ENCODE measurements around the gene HELT. TPM values are rescaled to one million over a fixed set of nuclear protein-coding genes. Genes with fewer than 3 reads are reported as not detected.

HELT gene
- total and polyA plus RNA-seq, 4 donors, result not detected

DNA sequence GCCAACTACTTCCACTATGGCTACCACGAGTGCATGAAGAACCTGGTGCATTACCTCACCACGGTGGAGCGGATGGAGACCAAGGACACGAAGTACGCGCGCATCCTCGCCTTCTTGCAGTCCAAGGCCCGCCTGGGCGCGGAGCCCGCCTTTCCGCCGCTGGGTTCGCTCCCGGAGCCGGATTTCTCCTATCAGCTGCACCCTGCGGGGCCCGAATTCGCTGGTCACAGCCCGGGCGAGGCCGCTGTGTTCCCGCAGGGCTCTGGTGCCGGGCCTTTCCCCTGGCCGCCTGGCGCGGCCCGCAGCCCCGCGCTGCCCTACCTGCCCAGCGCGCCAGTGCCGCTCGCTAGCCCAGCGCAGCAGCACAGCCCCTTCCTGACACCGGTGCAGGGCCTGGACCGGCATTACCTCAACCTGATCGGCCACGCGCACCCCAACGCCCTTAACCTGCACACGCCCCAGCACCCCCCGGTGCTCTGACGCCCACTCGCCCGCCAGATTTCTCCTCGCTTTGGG lies 2.1 kb downstream of the HELT start:
- TF ChIP-seq ATF3 (IDR thresholded peaks at IDR 0.05) (no peak), SP1 (IDR thresholded peaks at IDR 0.05) (no peak), NR2F2 (IDR thresholded peaks at IDR 0.05) (no peak), YY1 (IDR thresholded peaks at IDR 0.05) (no peak), RAD21 (IDR thresholded peaks at IDR 0.05) (no peak), EGR1 (IDR thresholded peaks at IDR 0.05; ENCODE audit: low read depth in 2 of 2) (no peak), FOXA1 (IDR thresholded peaks at IDR 0.05) (no peak), FOXA2 (IDR thresholded peaks at IDR 0.05) (no peak)
- WGBS, result 4% methylated on average over 48 of the region's 48 CpGs
- no peak overlapping the region for H3K4me3 ChIP-seq (ENCODE audit: low read depth in 1 of 3, low read length in 3 of 3)
- peaks cover 6 to 52% (median 34%) of the 10 kb centered on the region in 4 donors for H3K4me1 ChIP-seq (ENCODE audit: control insufficient read depth in 4 of 4, insufficient read depth in 4 of 4, low read length in 3 of 4)
- DNase-seq (ENCODE audit: low spot score), result no peak
- H3K9me3 ChIP-seq (ENCODE audit: control insufficient read depth in 4 of 4, low read length in 3 of 4), result no peaks in the 10 kb centered on the region
- no peak overlapping the region for H3K9ac ChIP-seq (ENCODE audit: low read depth in 1 of 2, low read length in 2 of 2)
- no peaks in the 10 kb centered on the region for H3K36me3 ChIP-seq (ENCODE audit: control insufficient read depth in 4 of 4, insufficient read depth in 3 of 4, low read depth in 1 of 4, low read length in 3 of 4)
- H3K27ac ChIP-seq (ENCODE audit: low read depth in 1 of 2, low read length in 2 of 2), result no peak overlapping the region
- H3K27me3 ChIP-seq (ENCODE audit: control insufficient read depth in 4 of 4, insufficient read depth in 4 of 4, low read length in 3 of 4), result peaks cover 2 to 35% (median 11%) of the 10 kb centered on the region in 4 donors

DNA sequence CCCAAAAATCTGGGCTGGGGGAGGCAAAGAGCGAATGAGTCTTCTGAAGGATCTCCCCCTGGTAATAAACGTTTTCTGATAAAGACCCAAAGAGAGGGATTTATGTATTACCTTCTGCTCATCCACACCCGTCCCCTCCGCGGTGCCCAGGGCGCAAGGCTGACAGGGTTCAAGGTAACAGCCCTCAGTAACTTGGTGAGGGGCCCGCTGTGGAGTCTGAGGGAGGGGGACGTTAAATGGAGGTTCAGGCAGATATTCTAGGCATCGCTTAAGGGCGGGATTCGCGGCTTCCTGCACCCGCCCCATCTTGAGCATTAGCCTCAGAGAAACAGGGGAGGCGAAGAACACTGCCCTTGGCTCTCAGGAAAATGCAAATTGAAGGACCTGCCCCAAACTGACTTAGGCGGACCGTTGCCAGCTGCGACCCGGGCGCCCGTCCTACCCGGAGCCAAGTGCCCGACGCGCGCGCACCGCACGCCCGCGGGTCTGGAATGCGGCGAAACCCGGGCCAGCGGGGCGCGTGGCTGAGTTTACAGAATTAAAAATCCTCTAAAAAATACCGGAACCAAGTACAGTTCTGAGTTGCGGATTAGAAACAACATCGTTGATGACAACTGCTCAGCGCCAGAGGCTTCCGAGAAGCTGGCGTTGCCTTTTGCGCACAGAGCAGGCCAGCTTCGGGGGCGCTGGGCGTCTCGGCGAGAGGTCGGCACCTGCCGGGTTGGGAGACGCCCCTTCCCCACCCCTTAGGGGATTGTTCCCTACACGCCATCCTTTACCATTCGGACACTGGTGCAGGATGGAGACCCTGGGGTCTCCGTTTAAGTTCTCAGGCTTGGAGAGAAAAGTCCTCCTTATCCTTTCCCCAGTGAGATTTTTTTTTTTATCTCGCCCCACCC lies 2.8 kb downstream of the HELT start:
- WGBS, result 4% methylated on average over 55 of the region's 55 CpGs
- no peaks in the 10 kb centered on the region for H3K9me3 ChIP-seq (ENCODE audit: control insufficient read depth in 4 of 4, low read length in 3 of 4)
- no peak overlapping the region for H3K9ac ChIP-seq (ENCODE audit: low read depth in 1 of 2, low read length in 2 of 2)
- no peak for DNase-seq (ENCODE audit: low spot score)
- no peak for TF ChIP-seq SP1 (IDR thresholded peaks at IDR 0.05)
- no peak for TF ChIP-seq FOXA2 (IDR thresholded peaks at IDR 0.05)
- TF ChIP-seq, protein P1, sequence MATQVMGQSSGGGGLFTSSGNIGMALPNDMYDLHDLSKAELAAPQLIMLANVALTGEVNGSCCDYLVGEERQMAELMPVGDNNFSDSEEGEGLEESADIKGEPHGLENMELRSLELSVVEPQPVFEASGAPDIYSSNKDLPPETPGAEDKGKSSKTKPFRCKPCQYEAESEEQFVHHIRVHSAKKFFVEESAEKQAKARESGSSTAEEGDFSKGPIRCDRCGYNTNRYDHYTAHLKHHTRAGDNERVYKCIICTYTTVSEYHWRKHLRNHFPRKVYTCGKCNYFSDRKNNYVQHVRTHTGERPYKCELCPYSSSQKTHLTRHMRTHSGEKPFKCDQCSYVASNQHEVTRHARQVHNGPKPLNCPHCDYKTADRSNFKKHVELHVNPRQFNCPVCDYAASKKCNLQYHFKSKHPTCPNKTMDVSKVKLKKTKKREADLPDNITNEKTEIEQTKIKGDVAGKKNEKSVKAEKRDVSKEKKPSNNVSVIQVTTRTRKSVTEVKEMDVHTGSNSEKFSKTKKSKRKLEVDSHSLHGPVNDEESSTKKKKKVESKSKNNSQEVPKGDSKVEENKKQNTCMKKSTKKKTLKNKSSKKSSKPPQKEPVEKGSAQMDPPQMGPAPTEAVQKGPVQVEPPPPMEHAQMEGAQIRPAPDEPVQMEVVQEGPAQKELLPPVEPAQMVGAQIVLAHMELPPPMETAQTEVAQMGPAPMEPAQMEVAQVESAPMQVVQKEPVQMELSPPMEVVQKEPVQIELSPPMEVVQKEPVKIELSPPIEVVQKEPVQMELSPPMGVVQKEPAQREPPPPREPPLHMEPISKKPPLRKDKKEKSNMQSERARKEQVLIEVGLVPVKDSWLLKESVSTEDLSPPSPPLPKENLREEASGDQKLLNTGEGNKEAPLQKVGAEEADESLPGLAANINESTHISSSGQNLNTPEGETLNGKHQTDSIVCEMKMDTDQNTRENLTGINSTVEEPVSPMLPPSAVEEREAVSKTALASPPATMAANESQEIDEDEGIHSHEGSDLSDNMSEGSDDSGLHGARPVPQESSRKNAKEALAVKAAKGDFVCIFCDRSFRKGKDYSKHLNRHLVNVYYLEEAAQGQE (IDR thresholded peaks at IDR 0.05), result no peak
- TF ChIP-seq ATF3 (IDR thresholded peaks at IDR 0.05), result no peak
- no peak for TF ChIP-seq HNF4G (IDR thresholded peaks at IDR 0.05)
- no peak for TF ChIP-seq CTCF (IDR thresholded peaks at IDR 0.05; ENCODE audit: low read depth, low read length, missing input control)
- TF ChIP-seq FOXA1 (IDR thresholded peaks at IDR 0.05), result no peak
- TF ChIP-seq EGR1 (IDR thresholded peaks at IDR 0.05; ENCODE audit: low read depth in 2 of 2), result no peak
- TF ChIP-seq MAX (IDR thresholded peaks at IDR 0.05), result no peak
- TF ChIP-seq RAD21 (IDR thresholded peaks at IDR 0.05), result no peak
- TF ChIP-seq GABPA (IDR thresholded peaks at IDR 0.05 in 1 of 2, conservative IDR thresholded peaks at IDR 0.05 in 1 of 2), result no peak
- no peak for TF ChIP-seq JUND (IDR thresholded peaks at IDR 0.05)
- TF ChIP-seq, protein P2, sequence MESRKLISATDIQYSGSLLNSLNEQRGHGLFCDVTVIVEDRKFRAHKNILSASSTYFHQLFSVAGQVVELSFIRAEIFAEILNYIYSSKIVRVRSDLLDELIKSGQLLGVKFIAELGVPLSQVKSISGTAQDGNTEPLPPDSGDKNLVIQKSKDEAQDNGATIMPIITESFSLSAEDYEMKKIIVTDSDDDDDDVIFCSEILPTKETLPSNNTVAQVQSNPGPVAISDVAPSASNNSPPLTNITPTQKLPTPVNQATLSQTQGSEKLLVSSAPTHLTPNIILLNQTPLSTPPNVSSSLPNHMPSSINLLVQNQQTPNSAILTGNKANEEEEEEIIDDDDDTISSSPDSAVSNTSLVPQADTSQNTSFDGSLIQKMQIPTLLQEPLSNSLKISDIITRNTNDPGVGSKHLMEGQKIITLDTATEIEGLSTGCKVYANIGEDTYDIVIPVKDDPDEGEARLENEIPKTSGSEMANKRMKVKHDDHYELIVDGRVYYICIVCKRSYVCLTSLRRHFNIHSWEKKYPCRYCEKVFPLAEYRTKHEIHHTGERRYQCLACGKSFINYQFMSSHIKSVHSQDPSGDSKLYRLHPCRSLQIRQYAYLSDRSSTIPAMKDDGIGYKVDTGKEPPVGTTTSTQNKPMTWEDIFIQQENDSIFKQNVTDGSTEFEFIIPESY (IDR thresholded peaks at IDR 0.05), result no peak
- no peak for TF ChIP-seq NR2F2 (IDR thresholded peaks at IDR 0.05)
- TF ChIP-seq TAF1 (conservative IDR thresholded peaks at IDR 0.05), result no peak
- TF ChIP-seq HNF4A (conservative IDR thresholded peaks at IDR 0.05), result no peak
- no peak for TF ChIP-seq YY1 (IDR thresholded peaks at IDR 0.05)
- H3K27ac ChIP-seq (ENCODE audit: low read depth in 1 of 2, low read length in 2 of 2), result no peak overlapping the region
- H3K4me1 ChIP-seq (ENCODE audit: control insufficient read depth in 4 of 4, insufficient read depth in 4 of 4, low read length in 3 of 4), result peaks cover 6 to 49% (median 32%) of the 10 kb centered on the region in 4 donors
- no peak overlapping the region for H3K4me3 ChIP-seq (ENCODE audit: low read depth in 1 of 3, low read length in 3 of 3)
- H3K36me3 ChIP-seq (ENCODE audit: control insufficient read depth in 4 of 4, insufficient read depth in 3 of 4, low read depth in 1 of 4, low read length in 3 of 4), result no peaks in the 10 kb centered on the region
- peaks cover 0 to 32% (median 7%) of the 10 kb centered on the region in 4 donors for H3K27me3 ChIP-seq (ENCODE audit: control insufficient read depth in 4 of 4, insufficient read depth in 4 of 4, low read length in 3 of 4)
